Measurements from ENCODE around the gene FLII.

GRCh38 chr17:18240449-18240848, 18.1 kb downstream of the FLII start:
- TF ChIP-seq EP300 (IDR thresholded peaks at IDR 0.05) (no peak), CTCF (IDR thresholded peaks at IDR 0.05) (no peak), POLR2AphosphoS5 (IDR thresholded peaks at IDR 0.05) (no peak), POLR2A (IDR thresholded peaks at IDR 0.05) (no peak)
